GM19239 (cell line): ENCODE results near the gene TSPAN18.

Experiments used
- DNase-seq: peaks from one replicate; pipeline ENCODE4 v3.0.0; 2011; ENCODE audit warnings: low spot score; ENCODE audit not compliant: insufficient read length
- FAIRE-seq: peaks from 2 replicates; lab custom pipeline; 2011; peaks lifted over from hg19 to GRCh38; lab: Jason Lieb, UNC

Gene TSPAN18

DNA sequence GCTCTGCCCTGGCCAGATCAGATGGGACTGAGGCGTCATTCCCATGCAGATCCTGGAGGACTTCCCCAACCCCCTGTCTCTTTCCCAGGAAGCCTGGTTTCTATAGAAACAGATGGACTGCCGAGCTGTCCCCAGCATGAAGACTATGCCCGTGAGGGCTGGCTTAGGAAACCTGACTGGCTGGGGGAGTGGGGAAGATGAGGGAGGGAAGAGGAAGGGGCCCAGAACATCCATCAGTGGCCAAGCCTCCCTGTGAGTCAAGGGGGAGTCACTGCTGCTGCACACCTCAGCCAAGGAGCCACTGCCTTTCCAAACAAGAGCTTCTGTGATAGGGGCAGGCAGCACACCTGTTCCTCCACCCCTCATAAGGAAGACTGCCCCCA, 218.1 kb downstream of the TSPAN18 start:
- DNase-seq (no peak), FAIRE-seq (no peak)

DNA sequence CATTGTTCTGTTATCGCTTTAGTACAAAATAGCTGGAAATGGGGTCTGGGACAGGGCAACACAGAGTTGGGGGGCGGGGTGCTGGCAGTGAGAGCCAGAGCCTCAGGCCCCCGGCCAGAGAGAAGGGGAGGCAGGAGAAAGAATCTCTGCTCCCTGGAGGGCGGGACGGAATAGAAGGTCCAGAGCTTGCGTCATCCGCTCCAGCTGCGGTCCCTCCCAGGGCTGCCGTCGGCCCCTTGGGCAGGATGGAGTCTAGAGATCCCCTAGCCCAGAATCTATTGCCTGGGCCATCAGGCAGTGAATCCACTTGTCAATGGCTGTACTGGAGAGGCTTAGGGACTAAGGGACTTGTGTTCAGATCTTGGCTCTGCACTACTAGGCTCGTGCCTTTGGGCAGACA, 218.9 kb downstream of the TSPAN18 start:
- FAIRE-seq (no peak), DNase-seq (no peak)

- FAIRE-seq (no peak), DNase-seq (no peak)
Measured at GRCh38 chr11:44946263-44946662, 219.5 kb downstream of the TSPAN18 start.

- no peak for FAIRE-seq
- no peak for DNase-seq
Measured at GRCh38 chr11:44947114-44947513, 220.4 kb downstream of the TSPAN18 start.

DNA sequence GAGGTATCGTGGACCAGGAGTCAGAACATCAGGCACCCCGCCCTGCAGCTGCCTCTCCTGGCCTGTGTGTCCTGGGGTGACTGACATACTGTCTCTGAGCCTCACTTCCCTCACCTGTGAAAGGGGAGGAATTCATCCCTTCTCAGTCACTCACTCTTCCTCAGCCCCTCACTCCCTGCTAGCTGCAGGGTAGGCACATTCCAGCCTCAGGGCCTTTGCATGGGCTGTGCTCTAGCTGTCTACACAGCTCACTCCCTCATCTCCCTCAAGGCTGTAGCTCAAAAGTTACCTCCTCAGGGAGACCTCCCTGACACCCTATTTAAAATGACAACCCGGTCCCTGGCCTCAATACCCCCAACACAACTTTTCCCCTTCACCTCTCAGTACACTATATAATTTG, 221.4 kb downstream of the TSPAN18 start:
- no peak for FAIRE-seq
- no peak for DNase-seq

DNA sequence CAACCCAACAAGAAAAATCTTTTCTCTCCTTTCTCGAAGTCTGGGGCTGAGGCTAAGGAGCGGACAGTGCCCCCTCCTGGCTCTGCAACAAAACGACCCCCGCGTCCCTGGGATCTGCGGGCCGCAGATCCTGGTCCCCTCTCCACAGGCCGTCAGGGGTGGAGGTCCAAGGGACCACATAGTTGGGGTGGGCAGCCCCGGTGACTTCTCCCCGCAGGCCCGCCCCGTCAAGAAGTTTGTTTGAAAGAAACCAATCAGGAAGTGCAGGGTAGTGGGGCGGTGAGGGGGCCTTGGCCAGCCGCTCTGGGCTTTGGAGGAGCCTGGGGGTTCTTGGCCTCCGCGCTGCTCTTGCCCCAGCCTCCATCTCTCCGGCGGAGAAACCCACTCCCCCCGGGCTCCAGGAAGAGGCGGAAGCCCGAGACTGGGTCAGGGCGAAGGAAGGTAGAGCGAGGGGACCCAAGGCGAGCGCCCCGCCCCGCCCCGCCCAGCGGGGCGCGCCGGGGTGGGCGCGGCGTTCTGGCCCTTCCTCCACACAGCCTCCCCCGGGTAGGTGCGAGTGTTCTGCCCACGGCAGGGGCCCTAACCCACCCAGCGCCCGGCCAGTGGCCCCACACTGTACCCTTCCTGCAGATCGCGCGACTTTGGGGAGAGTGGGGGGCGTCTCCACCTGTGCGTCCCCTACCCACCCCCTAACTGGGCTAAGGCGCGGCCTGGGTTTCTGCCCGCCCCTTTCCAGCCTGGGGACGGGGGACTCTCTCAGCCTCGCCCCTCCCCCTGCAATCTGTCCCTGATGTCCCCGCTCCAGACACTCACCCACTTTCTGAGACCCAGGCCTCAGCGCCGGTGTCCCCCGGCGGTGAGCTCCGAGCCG, 222.6 kb downstream of the TSPAN18 start:
- FAIRE-seq: no peak
- no peak for DNase-seq

DNA sequence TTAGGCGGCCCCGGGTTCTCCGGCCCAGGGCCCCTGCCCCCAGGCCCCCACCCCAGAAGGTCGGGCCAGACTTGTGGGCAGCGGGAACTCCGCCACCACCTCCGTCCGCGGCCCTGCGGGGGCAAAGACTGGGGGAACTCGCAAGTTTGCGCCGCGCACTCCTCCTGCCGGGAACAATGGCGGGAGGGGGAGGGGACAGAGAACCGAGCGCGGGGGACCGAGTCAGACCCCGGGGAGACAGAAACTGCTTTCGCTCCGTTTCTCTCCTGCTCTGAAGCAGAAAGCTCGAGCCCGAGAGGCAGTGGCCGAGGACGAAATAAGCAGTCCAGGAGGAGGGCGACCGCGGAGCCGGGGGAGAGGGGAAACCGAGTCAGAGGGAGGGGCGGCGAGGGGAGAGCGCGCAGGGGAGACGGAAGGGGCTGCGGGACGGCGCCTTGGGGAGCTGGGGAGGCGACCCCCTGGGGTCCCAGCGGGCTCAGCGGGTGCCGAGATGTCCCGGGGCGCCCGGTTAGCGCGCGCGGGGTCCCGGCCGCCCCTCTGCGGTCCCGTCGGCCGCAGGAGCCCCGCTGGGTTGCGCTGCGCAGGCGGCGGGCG, 223.4 kb downstream of the TSPAN18 start:
- FAIRE-seq (no peak), DNase-seq (no peak)

DNA sequence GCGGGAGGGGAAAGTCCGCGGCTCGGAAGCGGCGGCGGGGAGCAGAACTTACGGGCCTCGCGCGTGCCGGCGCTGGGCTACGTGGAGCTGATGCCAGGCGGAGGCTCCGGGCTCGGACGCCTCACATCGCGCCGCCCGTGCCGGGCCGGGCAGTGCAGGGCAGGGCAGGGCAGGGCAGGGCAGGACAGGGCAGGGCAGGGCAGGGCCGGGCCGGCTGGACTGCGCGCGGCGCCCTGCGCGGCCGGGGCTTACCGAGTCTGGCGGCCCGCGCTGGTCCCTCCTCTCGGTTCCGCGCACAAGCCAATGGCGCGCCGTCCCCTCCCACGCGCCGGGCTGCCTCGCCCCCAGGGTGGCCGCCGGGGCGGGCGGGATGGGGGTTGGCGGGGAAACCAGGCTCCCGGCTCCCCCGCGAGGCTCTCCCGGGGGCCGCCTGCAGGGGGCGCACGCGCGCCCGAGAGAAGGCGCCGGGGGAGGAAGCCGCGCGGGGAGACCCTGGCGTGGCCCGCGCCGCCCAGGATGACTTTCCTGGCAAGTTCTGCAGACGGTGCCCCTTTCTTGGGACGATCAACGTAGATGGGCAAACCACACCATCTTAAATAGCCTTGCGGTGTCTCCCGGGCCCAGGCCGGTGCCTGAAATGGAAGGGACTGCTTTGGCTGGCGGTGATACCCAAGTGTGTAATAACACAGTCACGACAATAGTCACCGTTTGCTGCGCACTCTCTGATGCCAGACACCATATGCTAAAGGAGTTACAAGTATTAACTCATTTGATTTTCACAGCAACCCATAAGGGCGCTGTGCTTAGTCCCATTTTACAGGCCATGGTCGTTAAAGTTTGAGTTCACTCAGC, 224.1 kb downstream of the TSPAN18 start, which contains the start of gene TP53I11:
Gene TP53I11, minus strand, starts transcription at position 259 of the 852 bp plus-strand sequence. CDS start 12,548 bp downstream, outside the sequence.
- FAIRE-seq: no peak
- DNase-seq: no peak

- DNase-seq (no peak), FAIRE-seq (no peak)
Measured at GRCh38 chr11:44952082-44952481, 225.3 kb downstream of the TSPAN18 start.

DNA sequence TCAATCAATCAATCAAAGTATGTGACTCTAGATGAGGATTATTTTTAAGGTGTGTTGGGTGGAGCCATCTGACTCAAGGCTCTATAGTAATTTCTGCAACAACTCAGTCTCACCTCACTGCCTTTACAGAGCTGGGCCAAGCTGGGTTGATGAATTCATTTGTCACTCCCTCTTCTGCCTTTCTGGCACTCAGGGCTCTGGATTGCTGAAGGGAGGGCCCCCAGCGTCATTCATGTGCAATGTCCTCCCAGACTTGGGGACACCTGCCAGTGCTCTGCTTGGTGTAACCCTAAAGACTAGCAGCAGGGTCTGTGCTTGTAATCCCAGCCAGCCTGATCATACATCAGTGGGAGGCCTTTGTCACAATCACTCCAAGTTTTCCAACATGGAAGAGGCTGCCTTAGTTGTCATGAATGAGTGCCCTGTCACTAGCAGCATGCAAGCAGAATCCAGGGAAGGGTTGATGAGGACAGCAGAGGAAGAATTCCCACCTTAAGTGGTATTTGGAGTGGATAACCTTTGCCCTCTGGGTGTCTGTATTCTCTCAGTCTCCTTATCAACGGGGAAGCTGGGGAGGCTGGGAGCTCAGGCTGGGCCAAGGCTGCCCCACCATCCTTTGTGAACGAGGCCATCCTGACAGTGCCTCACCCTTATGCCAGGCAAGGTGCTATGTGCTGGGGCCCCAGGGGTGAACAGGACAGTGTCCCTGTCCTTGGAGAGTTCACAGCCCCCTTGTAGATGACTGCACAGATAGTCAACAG, 225.9 kb downstream of the TSPAN18 start:
- no peak for DNase-seq
- no peak for FAIRE-seq

- DNase-seq: no peak
- FAIRE-seq: no peak
Measured at GRCh38 chr11:44954051-44954906, 227.5 kb downstream of the TSPAN18 start.

DNA sequence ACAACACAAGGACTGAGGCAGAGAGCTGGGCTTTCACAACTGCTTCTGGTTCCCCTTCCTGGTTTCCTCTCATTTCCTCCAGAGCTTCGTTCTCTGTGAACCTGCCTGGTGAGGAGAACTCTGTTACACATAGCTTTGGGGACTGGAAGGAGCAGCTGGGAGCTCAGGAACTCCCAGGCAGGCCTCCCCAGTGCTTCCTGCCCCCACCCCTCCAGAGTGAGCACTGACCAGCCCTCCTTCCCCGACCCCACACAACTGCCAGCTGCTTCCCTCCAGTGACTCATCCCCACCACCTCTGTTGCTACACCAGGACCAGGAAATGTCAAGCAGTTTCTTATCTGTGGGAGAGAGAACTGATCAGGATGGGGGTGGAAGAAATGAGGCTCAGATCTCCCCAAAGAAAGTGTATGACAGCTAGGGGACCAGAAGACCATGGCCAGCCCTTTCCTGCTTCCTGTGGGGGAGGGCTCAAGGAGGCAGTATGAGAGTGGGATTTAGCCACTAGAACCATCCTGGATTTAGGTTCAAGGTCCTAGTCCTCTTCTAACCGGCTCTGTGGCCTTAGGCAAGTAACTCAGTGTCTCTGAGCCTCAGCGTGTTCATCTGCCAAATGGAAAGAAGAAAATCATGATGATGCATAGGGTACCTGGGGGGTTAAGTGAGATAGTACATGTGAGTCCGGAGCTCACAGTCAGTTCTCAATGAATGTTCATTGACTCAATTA, 228.4 kb downstream of the TSPAN18 start:
- FAIRE-seq: no peak
- DNase-seq: no peak

- DNase-seq (no peak), FAIRE-seq (no peak)
Measured at GRCh38 chr11:44957040-44957515, 230.3 kb downstream of the TSPAN18 start.

GRCh38 chr11:44957776-44958564, 231.2 kb downstream of the TSPAN18 start:
- FAIRE-seq: no peak
- no peak for DNase-seq

DNA sequence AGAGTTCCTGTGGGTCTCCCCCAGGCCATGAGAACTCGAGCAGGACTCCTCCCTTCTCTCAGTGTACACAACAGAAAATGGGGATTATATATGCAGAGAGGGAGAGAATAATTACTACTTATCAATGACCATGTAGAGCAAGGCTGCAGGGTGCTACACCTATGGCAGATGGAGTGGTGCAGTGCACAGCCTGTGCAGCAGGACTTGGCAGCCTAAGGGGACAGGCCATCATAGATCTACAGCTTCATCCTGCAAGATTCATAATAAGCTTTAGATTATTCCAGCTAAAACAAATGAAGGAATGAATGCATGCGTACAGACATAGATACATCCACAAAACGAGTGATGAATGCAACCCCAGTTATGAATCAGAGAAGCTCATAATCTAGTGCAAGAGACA, 232.3 kb downstream of the TSPAN18 start:
- DNase-seq (no peak), FAIRE-seq (no peak)

DNA sequence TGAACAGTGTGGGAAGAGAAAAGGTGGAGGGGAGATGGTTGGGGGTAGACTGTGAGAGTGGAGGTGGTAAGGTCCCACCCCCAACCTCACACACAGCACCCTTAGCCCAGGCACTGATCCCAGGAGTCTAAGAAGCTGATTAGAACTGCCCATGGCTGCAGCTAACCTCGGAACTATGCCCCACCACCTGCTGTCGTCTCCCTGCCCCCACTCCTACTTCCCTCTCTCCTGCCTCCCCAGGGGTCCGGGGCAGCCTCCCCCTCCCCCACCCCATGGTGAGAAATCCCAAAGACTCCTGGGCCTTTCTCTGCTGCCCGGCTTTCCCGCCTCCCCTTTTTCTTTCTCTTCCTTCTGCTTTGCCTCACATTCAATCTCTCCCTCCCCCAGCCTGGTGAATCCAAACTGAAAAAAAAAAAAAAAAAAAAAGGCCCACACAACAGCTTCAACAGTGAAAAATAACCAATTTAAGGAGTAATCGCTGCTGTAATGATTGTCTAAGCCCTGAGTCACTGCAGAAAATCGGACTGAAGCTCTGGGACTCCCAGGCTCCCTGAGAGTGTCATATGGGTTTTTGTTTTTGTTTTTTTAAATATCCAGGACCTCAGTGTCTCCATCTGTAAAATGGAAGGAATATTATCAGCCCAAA, 233.6 kb downstream of the TSPAN18 start:
- FAIRE-seq (no peak), DNase-seq (no peak)

- FAIRE-seq (no peak), DNase-seq (no peak)
Measured at GRCh38 chr11:44962464-44962863, 235.7 kb downstream of the TSPAN18 start.
